NCI-H2196 (cell line): Measurements from ENCODE around the gene SIRPA.

ENCODE experiments used
- DNase-seq: peaks from one replicate; lab custom pipeline; 2025; ENCODE audit not compliant: unreplicated experiment; lab: John Stamatoyannopoulos, UW

SIRPA gene

GRCh38 chr20:1982686-1983085 lies 87.5 kb downstream of the SIRPA start:
- no peak for DNase-seq

- DNase-seq: no peak
These were observed 88.1 kb downstream of the SIRPA start for GRCh38 chr20:1983301-1983700.

DNA sequence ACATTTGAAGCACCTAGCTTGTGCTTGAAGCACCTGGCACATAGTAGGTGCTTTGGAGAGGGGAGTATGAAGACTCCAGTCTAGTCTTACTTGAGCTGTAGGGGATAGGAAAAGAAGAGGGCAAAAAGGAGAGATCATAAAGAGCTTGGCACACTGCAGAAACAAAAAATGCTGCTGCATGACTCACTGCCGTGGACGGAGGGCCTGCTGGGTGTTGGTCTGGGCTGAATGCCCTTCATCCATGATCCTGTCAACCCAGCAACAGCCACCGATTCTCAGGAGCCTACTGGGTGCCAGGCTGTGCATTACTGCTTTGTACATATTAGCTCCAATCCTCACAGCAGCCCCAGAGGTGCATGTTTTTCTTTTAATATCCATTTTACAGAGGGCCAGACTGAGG lies 92.6 kb downstream of the SIRPA start:
- DNase-seq: no peak
